GM15510 (cell line): Measurements from ENCODE around the gene PSMB10.

Experiments
- POLR2A ChIP-seq: IDR thresholded peaks from 3 replicates; pipeline ENCODE4 v1.6.1; 2011; ENCODE audit warnings: borderline replicate concordance; ENCODE audit not compliant: insufficient read length; ENCODE audit errors: extremely low read depth

The PSMB10 gene

DNA sequence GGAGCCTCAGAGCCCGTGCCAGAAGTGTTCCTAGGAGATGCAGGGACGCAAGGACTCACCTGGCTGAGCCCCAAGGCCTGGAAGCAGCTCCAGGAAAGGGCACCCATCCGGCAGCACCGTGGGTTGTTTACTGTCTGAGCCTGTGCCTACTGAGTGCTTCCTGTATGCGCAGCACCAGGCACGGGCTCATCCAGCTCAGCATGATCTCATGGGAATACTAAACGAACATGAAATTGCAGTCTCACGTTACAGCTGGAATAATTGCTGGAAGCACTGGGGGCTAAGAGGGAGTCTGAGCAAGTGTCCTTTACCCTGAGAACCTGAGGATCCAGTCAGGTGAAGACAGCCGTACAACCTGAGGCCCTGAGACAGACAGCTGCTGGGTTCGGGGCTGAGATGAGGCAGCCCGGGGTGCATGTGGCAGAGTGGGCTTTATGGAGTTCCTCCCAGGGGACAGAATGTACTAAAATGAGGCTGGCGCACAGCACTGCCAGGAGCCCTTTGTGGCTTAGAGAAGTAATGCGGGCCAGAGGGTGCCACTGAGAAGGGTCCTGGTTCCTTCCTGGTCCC lies 10.4 kb downstream of the PSMB10 start:
- no peak for TF ChIP-seq POLR2A

DNA sequence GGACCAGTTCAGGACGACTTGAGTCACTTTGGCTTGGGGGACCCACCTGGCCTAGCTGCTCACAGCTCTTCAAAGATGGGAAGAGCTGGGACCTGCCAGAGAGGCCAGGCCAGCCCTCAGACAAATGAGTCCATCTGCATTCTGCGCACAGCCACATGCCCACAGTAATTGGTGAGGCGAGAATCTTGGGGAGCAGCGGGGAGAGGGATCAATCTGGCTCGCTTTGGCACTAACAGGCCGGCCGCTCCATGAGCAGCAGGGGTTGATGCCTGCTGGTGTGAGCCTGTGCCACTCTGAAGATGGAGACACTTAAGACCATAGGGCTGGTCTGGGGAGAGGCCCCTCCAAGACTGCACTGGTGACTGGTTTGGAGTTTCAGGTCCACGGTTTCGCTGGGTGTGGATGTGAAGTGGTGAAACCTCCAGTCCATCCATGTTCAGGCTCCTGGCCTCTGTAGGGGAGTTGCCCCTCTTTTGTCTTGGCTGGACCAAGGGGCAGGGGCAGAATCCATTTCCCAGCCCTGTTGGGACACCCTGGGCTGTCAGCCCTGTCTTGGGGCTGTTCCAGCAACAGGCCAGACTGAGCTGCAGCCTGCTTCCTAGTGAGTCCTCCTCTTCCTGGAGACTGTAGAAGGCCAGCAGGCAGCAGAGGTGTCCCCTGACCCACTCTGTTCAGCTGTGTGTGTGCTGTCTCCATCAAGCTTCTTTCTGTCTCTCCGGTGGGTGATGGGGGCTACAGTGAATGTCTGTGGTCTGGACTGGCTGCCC lies 12.3 kb downstream of the PSMB10 start:
- TF ChIP-seq POLR2A: no peak

DNA sequence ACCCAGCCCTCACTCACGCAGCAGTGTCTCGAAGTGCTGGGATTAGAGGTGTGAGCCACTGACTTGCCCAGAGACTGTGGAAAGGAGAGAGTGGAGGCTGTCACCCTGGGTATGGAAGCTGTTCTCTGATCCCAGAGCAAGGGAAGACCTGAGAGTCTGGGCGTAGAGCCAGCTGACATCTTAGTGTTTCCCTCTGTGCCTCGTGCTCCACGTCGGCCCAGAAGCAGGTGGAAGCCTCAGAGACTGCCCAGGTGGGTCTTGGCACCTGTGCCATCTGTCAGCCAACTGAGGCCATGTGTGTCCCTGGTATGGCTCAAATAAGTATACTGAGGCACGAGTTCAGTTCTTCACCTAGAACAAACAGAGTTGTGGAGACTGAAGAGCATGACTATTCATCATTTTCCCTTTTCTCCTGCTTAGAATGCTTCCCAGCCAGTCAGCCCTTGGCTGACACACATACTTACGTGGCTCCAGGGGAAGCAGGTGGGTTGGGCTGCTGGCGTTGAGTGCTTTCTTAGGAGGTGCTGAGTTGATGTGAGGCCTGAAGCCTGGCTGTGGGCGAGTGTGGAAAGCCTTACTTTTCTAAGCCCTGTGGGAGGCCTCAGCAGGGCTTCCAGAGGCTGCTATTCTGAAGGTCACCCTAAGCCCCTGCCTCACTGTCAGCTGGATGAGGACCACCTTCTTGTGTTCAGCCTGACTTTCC lies 13.1 kb downstream of the PSMB10 start:
- TF ChIP-seq POLR2A: no peak

DNA sequence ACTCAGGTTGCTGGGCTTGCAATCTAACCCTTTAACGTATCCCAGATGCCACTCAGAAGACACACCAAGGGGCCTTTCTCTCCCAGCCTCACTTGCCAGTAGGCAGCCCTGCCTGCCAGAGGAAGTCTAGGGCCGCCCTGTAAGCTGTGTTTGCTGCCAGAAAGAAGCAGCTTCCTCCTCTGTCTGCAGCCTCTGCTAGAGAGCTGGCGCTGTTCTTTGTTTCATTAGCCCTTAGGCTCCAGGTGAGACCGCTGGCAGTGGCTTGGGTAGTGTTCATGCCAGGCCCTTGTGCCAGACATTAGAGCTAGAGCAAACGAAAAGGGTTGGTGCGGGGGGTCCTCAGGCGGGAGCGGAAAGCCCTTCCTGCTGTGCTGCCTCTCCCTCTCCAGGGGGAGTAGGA lies 13.9 kb downstream of the PSMB10 start:
- TF ChIP-seq POLR2A: no peak

DNA sequence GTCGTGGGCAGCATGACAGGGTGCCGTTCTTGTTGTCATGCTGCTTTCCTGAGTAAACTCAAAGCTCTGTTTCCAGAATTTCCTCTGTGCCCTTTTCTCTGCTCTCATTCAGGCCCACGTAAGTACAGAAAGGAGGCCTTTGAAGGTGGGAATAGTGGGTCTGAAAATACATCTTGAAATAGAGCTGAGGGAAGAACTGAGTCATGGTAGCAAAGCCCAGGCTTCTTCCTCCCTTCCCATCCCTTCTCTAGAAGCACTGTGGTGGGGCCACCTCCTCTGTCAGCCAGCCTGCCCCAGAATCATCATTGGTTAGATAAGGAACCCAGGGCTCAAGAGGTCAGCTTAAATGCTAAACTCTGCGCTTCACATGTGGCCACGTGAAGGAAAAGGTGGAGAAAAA lies 14.4 kb downstream of the PSMB10 start:
- TF ChIP-seq POLR2A: no peak

DNA sequence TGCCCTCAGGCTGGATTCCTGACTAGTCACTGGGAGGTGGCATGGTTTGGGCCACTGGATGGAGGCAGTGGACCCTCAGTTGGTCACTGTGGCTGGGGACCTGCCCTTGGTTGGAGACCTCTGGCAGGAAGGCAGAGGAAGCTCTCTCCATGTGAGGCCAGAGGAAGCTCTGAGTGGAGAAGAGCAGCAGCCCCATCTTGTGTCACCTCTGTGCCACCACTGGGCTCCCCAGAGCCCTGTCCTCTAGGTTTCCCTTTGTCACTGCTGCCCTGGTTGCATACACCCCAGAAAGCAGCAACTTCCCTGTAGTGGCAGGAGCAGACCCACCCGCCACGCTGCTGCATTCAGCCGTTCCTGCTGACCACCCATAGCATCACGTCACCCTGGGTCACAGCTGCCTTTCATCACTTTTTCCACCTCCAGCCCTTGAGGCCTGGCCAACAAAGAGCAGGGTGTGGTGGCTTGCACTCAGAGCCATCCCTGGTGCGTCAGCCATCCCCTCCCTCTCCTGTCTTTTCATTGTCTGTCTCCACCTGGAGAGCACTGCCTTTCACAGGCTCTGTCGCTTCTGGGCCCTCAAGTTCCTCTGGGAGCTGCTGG lies 16.9 kb downstream of the PSMB10 start:
- no peak for TF ChIP-seq POLR2A

DNA sequence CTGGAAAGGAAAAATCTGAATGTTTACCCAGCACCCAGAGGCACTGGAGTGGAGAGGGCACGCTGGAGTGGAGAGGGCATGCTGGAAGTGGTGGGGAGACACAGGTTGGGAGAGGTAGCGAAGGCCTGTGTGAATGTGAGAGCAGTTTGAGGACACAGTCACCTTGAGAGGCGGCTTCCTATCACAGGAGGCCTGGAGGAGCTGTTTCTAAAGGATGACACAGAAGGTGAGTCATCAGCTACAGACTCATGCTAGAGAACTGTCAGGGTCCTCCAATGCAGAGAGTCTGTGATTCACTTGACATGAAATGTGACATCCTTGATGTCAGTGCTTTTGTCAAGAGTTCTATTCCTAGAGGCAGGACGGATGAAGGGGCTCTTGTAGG lies 18.8 kb downstream of the PSMB10 start:
- no peak for TF ChIP-seq POLR2A

DNA sequence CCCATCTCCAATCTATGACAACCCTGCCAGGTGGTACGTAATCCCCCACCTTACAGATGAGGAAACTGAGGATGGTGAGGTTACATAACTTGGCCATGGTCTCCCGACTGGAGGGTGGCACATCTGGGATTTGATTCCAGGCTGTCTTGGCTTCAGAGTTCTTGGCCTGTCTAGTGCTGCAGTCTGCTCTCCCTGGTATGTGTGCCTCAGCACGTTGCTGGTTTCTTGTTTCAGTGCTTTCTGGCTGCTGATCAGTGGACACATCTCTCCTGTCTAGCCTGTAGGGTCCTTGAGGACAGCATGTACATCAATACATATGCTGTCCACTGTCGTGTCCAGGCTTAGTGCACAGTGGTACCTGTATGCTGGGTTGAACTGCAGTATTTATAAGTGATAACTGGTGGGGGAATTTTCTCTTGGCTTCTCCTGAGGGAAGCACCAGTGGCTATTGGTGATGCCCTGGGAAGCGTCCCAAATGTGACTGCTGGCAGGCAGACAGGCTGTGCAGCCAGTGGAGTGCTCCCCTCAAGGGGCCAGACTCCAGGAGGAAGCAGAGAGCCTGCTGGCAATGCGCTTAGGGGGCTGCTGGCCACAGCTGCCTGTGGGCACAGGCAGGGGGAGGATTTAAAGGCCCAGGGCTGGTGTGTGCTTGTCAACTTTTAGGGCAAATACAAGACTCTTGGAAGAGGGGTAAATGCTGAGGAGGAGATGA lies 19.4 kb downstream of the PSMB10 start:
- no peak for TF ChIP-seq POLR2A

DNA sequence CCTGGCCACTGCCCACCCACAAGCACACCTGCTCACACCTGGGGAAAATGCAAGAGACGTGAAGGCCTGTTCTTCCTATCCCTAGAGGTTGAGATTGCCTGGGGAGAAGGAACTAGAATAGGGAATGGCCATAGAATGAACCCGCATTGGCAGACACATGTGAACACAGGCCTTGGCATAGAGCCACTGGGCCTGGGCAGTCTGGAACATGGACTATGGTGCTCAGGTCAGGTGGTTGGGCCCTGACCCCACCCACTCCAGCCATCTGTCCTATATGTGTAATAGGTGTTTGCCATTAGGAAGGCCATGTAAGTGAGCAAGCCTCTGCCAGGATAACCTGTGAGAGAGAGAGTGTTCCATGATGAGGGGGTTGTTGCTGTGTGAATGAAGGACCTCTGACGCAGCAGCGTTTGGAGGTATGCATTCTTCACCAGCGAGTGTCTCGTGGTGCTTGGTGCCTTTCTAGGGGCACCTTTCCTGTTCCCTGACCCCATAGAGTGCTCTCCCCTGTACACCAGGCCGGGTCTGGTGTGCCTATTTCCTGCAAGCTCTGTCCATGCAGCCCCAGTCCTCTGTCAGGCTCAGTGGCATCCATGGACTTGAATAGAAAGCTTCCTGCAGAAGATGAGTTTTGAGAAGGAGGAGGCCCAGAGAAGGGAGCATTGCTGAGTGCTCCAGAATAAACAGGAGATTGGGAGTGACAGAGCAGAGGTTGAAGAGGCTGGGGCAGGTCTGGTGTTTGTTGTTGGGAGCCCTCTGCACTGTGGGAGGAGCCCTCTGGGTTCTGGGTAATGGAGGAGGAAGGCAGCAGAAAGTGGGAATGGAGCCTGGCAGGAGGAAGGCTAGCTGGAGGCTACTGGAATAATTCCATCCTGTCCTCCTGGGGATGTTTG lies 20.6 kb downstream of the PSMB10 start:
- TF ChIP-seq POLR2A: no peak

DNA sequence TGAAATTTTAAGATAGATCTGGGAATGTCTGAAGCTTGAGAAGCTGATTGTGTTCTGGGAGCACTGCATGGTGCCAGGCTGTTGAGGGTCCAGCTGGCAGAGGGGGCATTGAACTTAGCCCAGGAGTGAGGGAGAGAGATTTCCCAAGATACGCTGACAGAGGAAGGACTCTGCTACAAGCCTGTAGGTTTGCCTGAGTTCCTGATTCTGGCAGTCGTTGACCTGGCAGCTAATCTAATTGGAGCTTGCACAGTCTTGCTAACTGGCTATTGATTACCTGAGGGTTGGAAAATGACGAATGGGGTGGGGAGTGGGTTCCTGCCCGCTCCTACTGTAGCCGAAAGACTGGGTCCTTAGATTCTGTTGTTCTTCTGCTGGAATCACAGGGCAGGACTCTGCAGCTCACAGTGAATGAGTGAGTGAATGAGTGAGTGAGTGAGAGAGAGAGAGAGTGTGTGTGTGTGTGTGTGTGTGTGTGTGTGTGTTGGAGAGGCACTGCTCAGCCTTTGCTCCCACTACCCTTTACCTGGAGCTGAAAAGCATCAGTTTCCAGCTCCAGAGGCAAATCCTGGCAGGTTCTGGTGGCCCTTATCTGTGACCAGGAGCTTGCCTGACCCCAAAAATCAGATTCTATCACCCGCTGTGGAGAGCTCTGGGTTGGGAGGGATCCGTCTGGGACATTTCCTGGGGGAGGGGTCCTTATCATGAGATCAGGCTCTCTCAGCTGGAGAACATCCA lies 21.7 kb downstream of the PSMB10 start:
- no peak for TF ChIP-seq POLR2A

DNA sequence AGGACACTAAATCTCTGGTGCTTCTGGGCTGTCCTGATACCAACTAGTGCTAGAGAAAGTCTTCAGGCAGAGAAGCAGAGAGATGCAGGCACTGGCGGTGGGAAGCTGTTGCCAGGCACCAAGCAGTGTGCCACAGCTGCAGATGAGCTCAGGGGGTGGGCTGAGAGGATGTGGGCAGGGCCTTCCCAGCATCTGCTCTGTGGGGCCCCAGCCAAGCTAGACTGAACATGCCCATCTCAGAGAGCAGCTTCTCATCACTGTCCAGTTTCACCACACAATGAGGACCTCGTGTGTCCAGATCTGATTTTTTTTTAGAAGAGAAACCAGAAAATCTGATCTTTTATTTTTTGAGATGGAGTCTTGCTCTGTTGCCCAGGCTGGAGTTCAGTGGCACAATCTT lies 26.5 kb downstream of the PSMB10 start:
- no peak for TF ChIP-seq POLR2A

DNA sequence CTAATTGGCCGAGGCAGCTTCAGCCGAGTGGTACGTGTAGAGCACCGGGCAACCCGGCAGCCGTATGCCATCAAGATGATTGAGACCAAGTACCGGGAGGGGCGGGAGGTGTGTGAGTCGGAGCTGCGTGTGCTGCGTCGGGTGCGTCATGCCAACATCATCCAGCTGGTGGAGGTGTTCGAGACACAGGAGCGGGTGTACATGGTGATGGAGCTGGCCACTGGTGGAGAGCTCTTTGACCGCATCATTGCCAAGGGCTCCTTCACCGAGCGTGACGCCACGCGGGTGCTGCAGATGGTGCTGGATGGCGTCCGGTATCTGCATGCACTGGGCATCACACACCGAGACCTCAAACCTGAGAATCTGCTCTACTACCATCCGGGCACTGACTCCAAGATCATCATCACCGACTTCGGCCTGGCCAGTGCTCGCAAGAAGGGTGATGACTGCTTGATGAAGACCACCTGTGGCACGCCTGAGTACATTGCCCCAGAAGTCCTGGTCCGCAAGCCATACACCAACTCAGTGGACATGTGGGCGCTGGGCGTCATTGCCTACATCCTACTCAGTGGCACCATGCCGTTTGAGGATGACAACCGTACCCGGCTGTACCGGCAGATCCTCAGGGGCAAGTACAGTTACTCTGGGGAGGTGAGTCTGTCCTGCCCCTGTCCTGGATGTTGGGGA lies 27.5 kb downstream of the PSMB10 start:
- TF ChIP-seq POLR2A: no peak
